ENCODE results near the gene PBX4.

The PBX4 gene

GRCh38 chr19:19558636-19559035 lies 59.9 kb downstream of the PBX4 start:
- H3K27me3 ChIP-seq (replicated peaks; ENCODE audit: control insufficient read depth, insufficient read depth, low read length, poor library complexity, severe bottlenecking) = no peaks in the 10 kb centered on the region
- peaks cover 18% of the 10 kb centered on the region for H3K4me1 ChIP-seq (ENCODE audit: control insufficient read depth, insufficient read depth, low read length, poor library complexity, severe bottlenecking)
- H3K9me3 ChIP-seq (ENCODE audit: control insufficient read depth, low read length) = no peaks in the 10 kb centered on the region
- no peak overlapping the region for H3K27ac ChIP-seq (ENCODE audit: insufficient read depth, low read length, poor library complexity, severe bottlenecking)
- no peaks in the 10 kb centered on the region for H3K36me3 ChIP-seq (ENCODE audit: control insufficient read depth, insufficient read depth, low read length)
- no peak for DNase-seq
- H3K4me3 ChIP-seq (ENCODE audit: insufficient read depth, low read depth, low read length, poor library complexity, severe bottlenecking) = no peak overlapping the region

DNA sequence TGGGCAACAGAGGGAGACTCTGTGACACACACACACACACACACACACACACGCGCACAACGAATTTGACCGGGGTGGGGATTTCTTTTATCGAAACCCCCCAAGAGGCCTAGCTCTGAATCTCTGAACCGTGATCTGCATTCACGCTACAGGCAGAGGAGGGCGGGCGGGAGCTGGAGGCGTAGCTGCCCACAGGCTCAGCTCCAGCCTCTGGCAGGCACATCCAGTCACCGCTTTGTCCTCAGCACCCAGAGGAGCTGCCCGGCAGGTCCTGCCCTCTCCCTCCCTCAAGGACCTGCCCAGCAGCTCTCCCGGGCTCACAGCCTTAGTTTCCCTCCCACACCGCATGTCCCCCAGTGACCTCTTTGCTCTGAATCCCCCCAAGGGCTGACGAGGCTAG lies 60.4 kb downstream of the PBX4 start:
- Histone ChIP-seq H3K27me3 (replicated peaks; ENCODE audit: control insufficient read depth, insufficient read depth, low read length, poor library complexity, severe bottlenecking) (no peaks in the 10 kb centered on the region), H3K4me1 (ENCODE audit: control insufficient read depth, insufficient read depth, low read length, poor library complexity, severe bottlenecking) (peaks cover 18% of the 10 kb centered on the region), H3K9me3 (ENCODE audit: control insufficient read depth, low read length) (no peaks in the 10 kb centered on the region), H3K27ac (ENCODE audit: insufficient read depth, low read length, poor library complexity, severe bottlenecking) (no peak overlapping the region), H3K36me3 (ENCODE audit: control insufficient read depth, insufficient read depth, low read length) (no peaks in the 10 kb centered on the region), H3K4me3 (ENCODE audit: insufficient read depth, low read depth, low read length, poor library complexity, severe bottlenecking) (no peak overlapping the region)
- DNase-seq = no peak

DNA sequence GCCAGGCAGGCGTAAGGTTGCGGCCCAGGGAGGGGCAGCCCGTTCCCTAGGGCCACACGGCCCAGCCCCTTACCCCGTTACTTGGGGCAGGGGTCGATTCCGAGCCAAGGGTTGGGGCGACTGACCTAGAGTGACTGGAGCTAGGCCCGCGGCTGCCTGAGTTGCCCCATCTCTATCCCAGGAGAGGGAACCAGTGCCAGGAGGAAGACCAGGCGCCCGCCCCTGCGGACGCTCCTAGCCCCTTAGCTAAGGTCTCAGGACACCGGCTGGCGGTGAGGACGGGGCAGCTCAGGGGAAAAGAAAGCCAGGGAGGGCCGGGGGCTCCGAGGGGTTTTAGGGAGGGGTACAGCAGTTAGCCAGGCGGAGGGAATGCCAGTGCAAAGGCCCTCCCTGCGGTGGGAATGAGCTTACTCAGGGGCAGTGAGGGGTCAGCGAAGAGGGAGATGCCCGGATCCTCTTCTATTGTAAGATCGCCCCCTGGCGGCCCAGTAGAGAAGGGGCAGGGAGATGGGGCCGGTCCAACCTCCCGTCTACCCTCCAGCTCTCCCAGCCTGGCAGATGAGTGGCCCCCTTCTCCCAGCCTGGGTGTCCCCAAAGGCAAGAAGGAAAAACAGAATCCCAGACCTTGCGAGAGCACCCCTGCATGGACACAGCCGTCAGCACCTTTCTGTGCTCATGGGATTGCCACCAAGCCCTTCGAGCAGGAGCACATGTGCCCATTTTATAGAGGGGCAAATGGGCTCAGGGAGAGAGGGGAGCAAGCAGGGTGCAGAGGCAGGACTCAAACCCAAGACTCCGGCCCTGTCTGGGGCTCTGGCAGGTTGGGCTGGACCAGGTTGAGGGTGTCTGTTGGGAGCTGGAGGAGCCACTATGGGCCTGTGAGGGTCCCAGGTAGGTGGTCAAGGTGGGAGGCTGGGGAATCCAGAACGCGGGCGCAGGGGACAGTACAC lies 64.1 kb downstream of the PBX4 start:
- H3K27ac ChIP-seq (ENCODE audit: insufficient read depth, low read length, poor library complexity, severe bottlenecking) = no peak overlapping the region
- peaks cover 8% of the 10 kb centered on the region for H3K4me1 ChIP-seq (ENCODE audit: control insufficient read depth, insufficient read depth, low read length, poor library complexity, severe bottlenecking)
- no peaks in the 10 kb centered on the region for H3K36me3 ChIP-seq (ENCODE audit: control insufficient read depth, insufficient read depth, low read length)
- no peak overlapping the region for H3K4me3 ChIP-seq (ENCODE audit: insufficient read depth, low read depth, low read length, poor library complexity, severe bottlenecking)
- H3K9me3 ChIP-seq (ENCODE audit: control insufficient read depth, low read length) = no peaks in the 10 kb centered on the region
- no peaks in the 10 kb centered on the region for H3K27me3 ChIP-seq (replicated peaks; ENCODE audit: control insufficient read depth, insufficient read depth, low read length, poor library complexity, severe bottlenecking)
- peak in 2 of 3 donors; percentile 34 to 47 for DNase-seq

- H3K27me3 ChIP-seq (replicated peaks; ENCODE audit: control insufficient read depth, insufficient read depth, low read length, poor library complexity, severe bottlenecking) = no peaks in the 10 kb centered on the region
- H3K9me3 ChIP-seq (ENCODE audit: control insufficient read depth, low read length) = no peaks in the 10 kb centered on the region
- H3K27ac ChIP-seq (ENCODE audit: insufficient read depth, low read length, poor library complexity, severe bottlenecking) = no peak overlapping the region
- no peak for DNase-seq
- no peak overlapping the region for H3K4me3 ChIP-seq (ENCODE audit: insufficient read depth, low read depth, low read length, poor library complexity, severe bottlenecking)
- peaks cover 6% of the 10 kb centered on the region for H3K4me1 ChIP-seq (ENCODE audit: control insufficient read depth, insufficient read depth, low read length, poor library complexity, severe bottlenecking)
- H3K36me3 ChIP-seq (ENCODE audit: control insufficient read depth, insufficient read depth, low read length) = no peaks in the 10 kb centered on the region
Observed at GRCh38 chr19:19553670-19554069, 64.8 kb downstream of the PBX4 start.

DNA sequence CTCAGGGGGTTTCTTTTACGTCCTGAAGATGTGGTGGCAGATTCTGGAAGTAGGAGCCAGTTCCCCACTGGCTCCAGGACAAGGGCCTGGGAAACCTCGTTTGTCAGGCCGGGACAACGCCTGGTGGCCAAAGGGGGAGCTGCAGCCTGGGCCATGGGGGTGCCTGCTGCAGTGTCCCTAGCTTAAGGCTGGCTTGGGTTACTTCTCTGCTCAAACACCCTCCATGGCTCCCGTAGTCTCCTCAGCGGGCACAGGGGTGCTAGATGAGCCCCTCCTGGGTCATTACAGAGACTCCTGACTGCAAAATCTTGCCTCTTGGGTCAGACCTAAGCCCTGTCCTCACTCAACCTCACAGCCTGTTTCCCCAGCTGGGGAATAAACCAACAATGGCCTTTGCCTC lies 65.7 kb downstream of the PBX4 start:
- H3K4me3 ChIP-seq (ENCODE audit: insufficient read depth, low read depth, low read length, poor library complexity, severe bottlenecking) = no peak overlapping the region
- H3K9me3 ChIP-seq (ENCODE audit: control insufficient read depth, low read length) = no peaks in the 10 kb centered on the region
- no peaks in the 10 kb centered on the region for H3K27me3 ChIP-seq (replicated peaks; ENCODE audit: control insufficient read depth, insufficient read depth, low read length, poor library complexity, severe bottlenecking)
- no peaks in the 10 kb centered on the region for H3K36me3 ChIP-seq (ENCODE audit: control insufficient read depth, insufficient read depth, low read length)
- no peak overlapping the region for H3K27ac ChIP-seq (ENCODE audit: insufficient read depth, low read length, poor library complexity, severe bottlenecking)
- DNase-seq = no peak
- H3K4me1 ChIP-seq (ENCODE audit: control insufficient read depth, insufficient read depth, low read length, poor library complexity, severe bottlenecking) = peaks cover 6% of the 10 kb centered on the region

GRCh38 chr19:19551853-19552192 lies 66.7 kb downstream of the PBX4 start:
- no peaks in the 10 kb centered on the region for H3K36me3 ChIP-seq (ENCODE audit: control insufficient read depth, insufficient read depth, low read length)
- no peaks in the 10 kb centered on the region for H3K9me3 ChIP-seq (ENCODE audit: control insufficient read depth, low read length)
- H3K4me1 ChIP-seq (ENCODE audit: control insufficient read depth, insufficient read depth, low read length, poor library complexity, severe bottlenecking) = peaks cover 6% of the 10 kb centered on the region
- no peak for DNase-seq
- no peak overlapping the region for H3K4me3 ChIP-seq (ENCODE audit: insufficient read depth, low read depth, low read length, poor library complexity, severe bottlenecking)
- H3K27ac ChIP-seq (ENCODE audit: insufficient read depth, low read length, poor library complexity, severe bottlenecking) = no peak overlapping the region
- H3K27me3 ChIP-seq (replicated peaks; ENCODE audit: control insufficient read depth, insufficient read depth, low read length, poor library complexity, severe bottlenecking) = no peaks in the 10 kb centered on the region

- no peak for DNase-seq
- no peak overlapping the region for H3K27ac ChIP-seq (ENCODE audit: insufficient read depth, low read length, poor library complexity, severe bottlenecking)
- H3K4me1 ChIP-seq (ENCODE audit: control insufficient read depth, insufficient read depth, low read length, poor library complexity, severe bottlenecking) = peaks cover 6% of the 10 kb centered on the region
- no peaks in the 10 kb centered on the region for H3K27me3 ChIP-seq (replicated peaks; ENCODE audit: control insufficient read depth, insufficient read depth, low read length, poor library complexity, severe bottlenecking)
- H3K4me3 ChIP-seq (ENCODE audit: insufficient read depth, low read depth, low read length, poor library complexity, severe bottlenecking) = no peak overlapping the region
- no peaks in the 10 kb centered on the region for H3K36me3 ChIP-seq (ENCODE audit: control insufficient read depth, insufficient read depth, low read length)
- H3K9me3 ChIP-seq (ENCODE audit: control insufficient read depth, low read length) = no peaks in the 10 kb centered on the region
Observed at GRCh38 chr19:19550972-19551852, 67.3 kb downstream of the PBX4 start.

- no peaks in the 10 kb centered on the region for H3K36me3 ChIP-seq (ENCODE audit: control insufficient read depth, insufficient read depth, low read length)
- DNase-seq = no peak
- no peaks in the 10 kb centered on the region for H3K9me3 ChIP-seq (ENCODE audit: control insufficient read depth, low read length)
- H3K27me3 ChIP-seq (replicated peaks; ENCODE audit: control insufficient read depth, insufficient read depth, low read length, poor library complexity, severe bottlenecking) = no peaks in the 10 kb centered on the region
- H3K4me1 ChIP-seq (ENCODE audit: control insufficient read depth, insufficient read depth, low read length, poor library complexity, severe bottlenecking) = peaks cover 6% of the 10 kb centered on the region
- H3K27ac ChIP-seq (ENCODE audit: insufficient read depth, low read length, poor library complexity, severe bottlenecking) = no peak overlapping the region
- H3K4me3 ChIP-seq (ENCODE audit: insufficient read depth, low read depth, low read length, poor library complexity, severe bottlenecking) = no peak overlapping the region
Observed at GRCh38 chr19:19550485-19550929, 68.0 kb downstream of the PBX4 start.

DNA sequence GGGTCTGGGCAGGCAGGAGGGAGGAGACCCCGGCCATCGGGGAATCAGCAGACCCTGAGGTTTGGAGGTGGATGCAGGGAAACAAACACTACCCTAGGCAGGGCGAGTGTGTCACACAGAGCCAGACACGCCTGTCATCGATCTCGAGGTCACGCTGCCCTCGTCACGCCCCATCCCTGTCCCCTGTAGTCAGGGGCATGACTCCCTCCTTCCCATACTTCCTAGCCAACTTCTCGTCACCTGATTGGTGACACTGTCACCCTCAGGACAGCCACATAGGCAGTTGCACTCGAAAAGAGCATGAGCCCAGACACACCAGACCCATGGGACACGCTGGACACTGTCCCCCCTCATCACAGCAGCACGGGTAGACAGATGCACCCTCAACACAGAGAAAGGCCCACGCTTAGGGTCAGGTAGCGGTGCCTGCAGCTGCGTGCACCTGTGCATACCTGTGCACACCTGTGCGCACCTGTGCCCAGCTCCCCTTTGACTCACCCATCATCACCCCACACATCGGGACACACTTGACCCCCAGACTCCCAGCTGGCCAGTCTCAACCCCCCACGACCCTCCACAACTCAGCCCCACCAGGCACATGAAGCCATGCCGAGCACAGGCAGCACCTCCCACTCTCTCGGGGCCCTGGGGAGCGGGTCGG lies 68.6 kb downstream of the PBX4 start:
- DNase-seq = no peak
- H3K4me1 ChIP-seq (ENCODE audit: control insufficient read depth, insufficient read depth, low read length, poor library complexity, severe bottlenecking) = peaks cover 6% of the 10 kb centered on the region
- no peak overlapping the region for H3K4me3 ChIP-seq (ENCODE audit: insufficient read depth, low read depth, low read length, poor library complexity, severe bottlenecking)
- H3K36me3 ChIP-seq (ENCODE audit: control insufficient read depth, insufficient read depth, low read length) = no peaks in the 10 kb centered on the region
- H3K9me3 ChIP-seq (ENCODE audit: control insufficient read depth, low read length) = no peaks in the 10 kb centered on the region
- no peak overlapping the region for H3K27ac ChIP-seq (ENCODE audit: insufficient read depth, low read length, poor library complexity, severe bottlenecking)
- H3K27me3 ChIP-seq (replicated peaks; ENCODE audit: control insufficient read depth, insufficient read depth, low read length, poor library complexity, severe bottlenecking) = no peaks in the 10 kb centered on the region

Data from effector memory CD4-positive, alpha-beta T cell (primary cell).